Vagina (tissue), 2 donors: ENCODE measurements around the gene C2CD4A.

Experiments
- POLR2AphosphoS5 ChIP-seq, 2 donors: sonication (generic); formaldehyde crosslinking; IDR thresholded peaks; one replicate each; pipeline ENCODE4 v1.9.0; 2017; ENCODE audit warnings: antibody characterized with exemption in 2 of 2, mild to moderate bottlenecking in 2 of 2, low read depth in 1 of 2; ENCODE audit not compliant: insufficient read depth in 1 of 2
- TF ChIP-seq, protein P1 (sequence below), 3 experiments: fragments of 450-650 bp in 2 of 3; fragments of 200-600 bp in 1 of 3; sonication (generic) in 1 of 3; IDR thresholded peaks; one replicate each; pipeline ENCODE4 v1.5.1; 2017 to 2019; ENCODE audit warnings: antibody characterized with exemption in 3 of 3, mild to moderate bottlenecking in 2 of 3, moderate library complexity in 2 of 3

DNA sequence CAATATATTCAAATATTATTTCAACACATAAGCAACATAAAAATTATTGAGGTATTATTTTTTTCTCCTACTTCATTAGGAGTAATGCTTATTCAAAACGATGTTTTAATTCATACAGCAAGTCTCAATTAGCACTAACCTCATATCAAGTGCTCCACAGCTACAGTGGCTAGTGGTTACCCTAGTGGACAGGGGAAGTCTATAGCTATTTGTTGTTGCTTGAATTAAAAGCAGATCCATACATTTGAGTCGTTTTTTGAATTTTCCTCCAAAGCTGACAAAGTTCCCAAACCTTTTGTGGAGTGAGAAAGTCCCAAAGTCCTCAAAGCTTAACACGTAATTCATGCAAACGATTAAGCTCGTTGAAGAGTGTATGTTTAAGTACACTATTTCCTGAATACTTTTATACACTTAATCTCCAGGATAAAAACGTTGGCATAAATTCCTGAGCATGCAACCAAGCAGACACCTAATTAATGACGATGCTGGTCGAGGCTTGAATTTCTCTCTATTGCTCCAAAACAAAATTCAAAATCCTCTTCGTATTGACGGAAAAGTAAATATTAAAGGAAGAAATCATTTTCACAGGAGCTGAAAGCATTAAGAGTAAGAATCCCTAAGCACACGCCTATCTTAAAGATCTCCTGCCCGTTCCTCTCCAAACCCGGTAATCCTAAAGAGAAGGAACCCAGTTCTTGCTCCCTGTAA is 7.5 kb upstream of the C2CD4A start:
- TF ChIP-seq, protein P1, sequence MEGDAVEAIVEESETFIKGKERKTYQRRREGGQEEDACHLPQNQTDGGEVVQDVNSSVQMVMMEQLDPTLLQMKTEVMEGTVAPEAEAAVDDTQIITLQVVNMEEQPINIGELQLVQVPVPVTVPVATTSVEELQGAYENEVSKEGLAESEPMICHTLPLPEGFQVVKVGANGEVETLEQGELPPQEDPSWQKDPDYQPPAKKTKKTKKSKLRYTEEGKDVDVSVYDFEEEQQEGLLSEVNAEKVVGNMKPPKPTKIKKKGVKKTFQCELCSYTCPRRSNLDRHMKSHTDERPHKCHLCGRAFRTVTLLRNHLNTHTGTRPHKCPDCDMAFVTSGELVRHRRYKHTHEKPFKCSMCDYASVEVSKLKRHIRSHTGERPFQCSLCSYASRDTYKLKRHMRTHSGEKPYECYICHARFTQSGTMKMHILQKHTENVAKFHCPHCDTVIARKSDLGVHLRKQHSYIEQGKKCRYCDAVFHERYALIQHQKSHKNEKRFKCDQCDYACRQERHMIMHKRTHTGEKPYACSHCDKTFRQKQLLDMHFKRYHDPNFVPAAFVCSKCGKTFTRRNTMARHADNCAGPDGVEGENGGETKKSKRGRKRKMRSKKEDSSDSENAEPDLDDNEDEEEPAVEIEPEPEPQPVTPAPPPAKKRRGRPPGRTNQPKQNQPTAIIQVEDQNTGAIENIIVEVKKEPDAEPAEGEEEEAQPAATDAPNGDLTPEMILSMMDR (IDR thresholded peaks at IDR 0.05), result no peak
- TF ChIP-seq POLR2AphosphoS5 (IDR thresholded peaks at IDR 0.05; ENCODE audit: insufficient read depth in 1 of 2, low read depth in 1 of 2), result no peak
